ENCODE results near the gene SIRT5.
A peak's percentile ranks its signal among the peaks of the same experiment; 100 is the strongest.

SIRT5 gene

DNA sequence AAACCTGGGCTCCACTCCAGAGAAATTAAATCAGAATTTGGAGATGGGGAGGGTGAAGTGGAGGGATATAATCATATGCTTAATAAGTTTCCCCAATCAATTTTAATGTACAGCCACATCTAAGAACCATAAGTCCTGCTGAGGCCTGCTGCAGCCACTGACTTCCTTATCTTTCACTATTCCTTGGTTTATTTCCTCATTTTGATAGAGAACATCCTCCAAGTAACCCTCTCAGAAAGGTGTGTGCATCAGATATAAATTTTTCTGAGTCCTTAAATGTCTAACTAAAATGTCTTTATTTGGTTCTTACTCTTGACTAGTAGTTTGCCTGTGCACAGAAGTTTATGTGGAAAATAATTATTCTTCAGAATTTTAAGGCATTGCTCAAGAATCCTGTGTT is 23.7 kb upstream of the SIRT5 start:
- no peak for DNase-seq (ENCODE audit: low spot score)

DNA sequence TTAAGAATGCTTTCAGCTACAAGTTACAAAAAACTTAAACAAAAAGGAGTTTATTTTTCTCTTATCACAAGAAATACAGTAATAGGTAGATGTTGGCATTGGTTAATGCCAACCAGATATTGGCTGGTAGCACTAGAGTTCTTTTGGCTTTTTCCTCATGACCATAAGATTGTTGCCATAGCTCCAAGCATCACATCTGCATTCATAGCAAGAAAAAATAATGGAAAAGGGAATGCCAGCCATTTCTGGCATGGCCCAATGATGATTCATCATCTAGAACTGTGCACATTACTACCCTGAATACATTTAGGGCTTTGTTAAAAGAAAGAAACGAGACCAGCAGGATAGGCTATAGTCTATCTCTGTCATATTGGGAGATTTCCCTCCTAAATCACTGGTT is 20.8 kb upstream of the SIRT5 start:
- no peak for DNase-seq (ENCODE audit: low spot score)

DNA sequence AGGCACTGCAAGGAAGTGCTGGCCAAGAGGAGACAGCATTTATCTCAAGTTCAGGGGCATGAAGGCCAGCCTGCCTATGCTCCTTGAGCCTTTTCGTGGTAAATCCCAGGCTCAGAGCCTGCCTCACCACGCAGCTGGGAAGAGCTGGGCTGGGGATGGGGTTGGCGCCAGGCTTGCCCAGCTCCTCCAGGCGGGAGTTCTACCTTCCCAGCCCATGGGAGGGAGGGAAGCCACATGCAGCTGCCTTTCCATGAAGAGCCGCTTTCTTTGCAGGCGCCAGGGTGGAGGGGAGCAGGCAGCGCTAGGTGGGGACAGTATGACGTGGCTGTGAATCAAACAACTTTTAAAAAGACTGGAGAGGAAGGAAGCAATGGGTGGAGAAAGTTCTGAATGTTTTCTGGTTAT is 19.5 kb upstream of the SIRT5 start:
- DNase-seq (ENCODE audit: low spot score): peak; percentile 54

DNA sequence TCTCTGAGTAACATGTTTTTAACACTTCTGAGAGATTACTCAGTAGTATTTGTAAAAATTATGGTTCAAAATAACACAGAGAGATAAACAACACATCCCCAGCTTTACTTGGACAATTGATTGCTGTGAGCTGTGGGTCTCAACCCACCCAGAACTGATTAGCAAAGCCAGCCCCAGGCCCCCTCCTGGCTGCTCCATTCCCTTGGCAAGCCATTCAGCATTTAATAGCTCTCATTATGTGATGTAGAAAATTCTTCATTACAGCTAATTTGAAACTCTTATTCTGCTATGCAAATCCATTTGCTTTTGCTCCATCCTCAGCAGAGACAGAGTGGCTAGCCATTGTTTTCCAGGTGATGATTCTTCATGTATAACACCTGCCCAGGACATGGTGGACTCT is 16.6 kb upstream of the SIRT5 start:
- DNase-seq (ENCODE audit: low spot score): no peak

DNA sequence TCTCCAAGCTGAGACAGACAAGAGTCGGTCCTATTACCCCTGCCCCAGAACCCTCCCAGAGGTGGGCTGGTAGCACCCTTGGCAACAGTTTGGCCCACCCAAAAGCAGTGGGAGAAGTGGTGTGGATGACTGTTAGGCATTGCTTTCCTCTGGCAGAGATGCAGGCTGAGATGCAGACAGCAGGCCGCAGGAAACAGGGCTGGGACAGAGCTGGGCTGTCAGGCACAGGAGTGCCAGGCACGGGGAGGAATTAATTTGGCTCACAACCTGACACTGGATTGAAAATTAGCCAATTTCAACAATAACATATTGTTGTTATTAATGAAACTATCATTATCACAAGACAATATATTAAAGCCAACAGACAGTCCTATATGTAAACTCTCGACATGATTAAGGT is 15.7 kb upstream of the SIRT5 start:
- no peak for DNase-seq (ENCODE audit: low spot score)

DNA sequence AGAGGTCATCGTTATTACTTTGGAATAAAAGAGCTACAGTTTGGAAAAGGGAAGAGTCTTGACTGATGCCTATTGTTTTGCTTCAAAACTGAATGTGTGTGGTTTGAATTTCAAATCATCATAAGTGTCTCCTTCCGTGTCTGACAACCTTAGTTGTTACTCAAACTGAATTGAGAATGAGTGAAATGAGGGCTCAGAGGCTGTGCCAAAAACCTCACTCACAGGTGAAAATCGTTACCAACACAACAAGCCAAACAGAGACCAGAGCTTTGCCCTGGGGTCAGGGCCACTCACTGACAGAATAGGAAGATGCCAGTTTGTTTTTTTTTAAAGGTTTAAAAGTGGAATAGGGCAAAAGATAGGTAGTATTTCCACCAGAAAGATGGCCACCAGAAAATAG is 15.2 kb upstream of the SIRT5 start:
- no peak for DNase-seq (ENCODE audit: low spot score)

DNA sequence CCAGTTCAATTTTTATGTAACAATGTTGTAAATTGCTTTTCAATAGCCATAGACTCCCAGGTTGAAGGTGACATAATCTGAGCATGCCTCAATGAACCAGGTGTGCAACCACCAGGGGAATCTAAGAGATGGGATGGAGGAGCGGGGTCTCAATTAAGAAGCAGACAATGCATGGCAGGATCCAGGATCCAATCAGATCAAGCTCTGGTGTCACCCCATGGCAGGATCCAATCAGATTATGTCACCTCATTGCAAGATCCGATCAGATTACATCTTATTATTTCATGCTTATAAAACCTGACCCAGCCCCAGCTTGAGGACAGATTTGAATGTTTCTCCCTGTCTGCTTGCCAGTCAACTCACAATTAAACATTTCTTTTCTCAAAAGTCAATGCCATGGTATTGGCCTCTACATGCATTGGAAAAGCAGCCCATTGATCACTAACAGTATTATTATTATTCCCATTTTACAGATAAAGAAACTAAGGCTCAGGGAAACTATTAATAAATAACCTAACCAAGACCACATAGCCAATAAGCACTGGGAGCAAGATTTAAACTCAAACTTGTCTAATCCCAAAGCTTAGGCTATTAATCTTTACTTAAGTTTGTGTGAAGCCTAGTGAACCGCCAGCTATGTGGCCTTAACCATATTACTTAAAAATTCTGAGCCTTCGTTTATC is 14.3 kb upstream of the SIRT5 start:
- DNase-seq (ENCODE audit: low spot score): peak; percentile 27

DNA sequence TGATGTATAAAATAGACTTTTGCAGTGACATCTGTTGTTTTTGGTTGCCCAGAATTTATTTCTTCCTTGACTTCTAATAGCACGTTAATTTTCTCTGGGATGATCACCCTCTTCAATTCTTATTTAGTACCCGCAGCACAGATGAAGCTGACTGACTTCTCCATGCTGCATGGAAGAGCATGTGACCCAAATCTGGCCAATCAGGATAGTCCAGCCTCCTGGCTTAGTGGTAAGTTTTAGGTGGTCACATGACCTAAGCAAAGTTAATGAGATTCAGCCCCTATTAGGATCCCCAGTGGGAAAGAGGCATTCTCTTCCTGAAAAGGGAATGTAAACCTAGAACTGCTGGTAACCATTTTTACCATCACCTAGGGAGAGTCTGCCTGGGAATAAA is 13.8 kb upstream of the SIRT5 start:
- peak; percentile 29 for DNase-seq (ENCODE audit: low spot score)

DNA sequence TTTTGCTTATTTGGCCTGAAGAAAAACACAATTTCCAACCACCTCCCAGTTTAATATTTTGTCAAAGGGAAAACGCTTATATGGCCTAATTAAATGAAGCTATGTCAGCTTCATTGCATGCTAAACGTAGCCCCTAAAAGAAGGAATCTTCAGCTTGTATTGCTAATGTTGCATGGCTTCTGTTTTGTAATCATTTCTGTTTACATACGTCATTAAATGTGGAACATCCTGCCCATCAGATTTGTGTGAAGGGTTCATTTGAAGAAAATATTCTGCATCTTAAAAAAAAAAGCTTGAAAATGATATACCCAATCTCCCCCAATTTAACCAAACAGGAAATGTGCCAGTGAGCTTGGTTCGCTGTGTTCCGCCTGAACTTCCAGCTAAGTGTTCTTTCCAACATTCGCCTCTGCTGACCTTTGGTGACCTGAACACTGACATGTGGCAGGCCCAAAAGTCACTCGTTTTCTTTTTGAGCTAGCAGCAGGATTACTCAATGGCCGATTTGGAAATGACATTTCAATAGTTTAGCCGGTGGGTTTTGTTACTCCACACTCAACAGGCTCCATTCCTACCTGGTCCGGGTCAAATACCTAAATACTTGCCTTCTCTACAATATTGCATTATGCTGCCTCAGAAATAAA is 12.7 kb upstream of the SIRT5 start:
- DNase-seq (ENCODE audit: low spot score): no peak

DNA sequence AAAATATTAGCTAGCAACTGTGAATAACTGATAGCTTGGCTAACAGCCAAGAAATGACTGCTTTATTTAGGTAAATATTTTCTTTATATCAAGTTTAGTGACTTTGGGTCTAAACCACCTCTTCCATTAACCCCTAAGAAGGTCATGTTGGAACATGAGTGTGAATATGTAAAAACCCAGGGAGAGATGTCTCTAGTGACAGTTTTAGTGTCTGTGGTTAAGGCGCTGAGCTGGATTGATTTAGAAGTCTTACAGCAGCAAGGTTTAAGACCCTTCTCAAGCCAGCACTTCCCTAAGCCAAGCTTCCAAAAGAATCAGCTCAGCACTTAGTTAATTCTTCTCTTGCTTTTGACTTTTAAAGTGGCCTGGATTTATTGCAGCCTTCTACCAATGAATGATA is 11.4 kb upstream of the SIRT5 start:
- DNase-seq (ENCODE audit: low spot score): no peak

DNA sequence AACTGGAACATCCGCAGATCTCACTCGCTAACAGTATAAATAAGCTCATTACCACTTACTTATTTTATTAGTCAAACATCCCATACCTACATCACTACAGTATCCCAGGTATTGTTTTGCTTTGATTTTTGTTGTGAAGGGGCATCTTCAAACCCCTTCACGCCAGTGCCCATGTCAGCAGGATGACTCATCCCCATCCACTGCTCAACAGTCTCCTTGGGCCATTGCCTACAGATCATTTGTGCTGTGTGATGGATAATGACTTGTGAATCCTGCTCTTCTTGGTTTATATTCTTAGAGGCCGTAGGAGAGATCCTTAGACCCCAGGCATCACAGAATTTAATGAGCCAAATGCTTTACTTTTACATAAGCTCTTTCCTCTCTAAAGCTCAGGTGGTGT is 8.5 kb upstream of the SIRT5 start:
- no peak for DNase-seq (ENCODE audit: low spot score)

DNA sequence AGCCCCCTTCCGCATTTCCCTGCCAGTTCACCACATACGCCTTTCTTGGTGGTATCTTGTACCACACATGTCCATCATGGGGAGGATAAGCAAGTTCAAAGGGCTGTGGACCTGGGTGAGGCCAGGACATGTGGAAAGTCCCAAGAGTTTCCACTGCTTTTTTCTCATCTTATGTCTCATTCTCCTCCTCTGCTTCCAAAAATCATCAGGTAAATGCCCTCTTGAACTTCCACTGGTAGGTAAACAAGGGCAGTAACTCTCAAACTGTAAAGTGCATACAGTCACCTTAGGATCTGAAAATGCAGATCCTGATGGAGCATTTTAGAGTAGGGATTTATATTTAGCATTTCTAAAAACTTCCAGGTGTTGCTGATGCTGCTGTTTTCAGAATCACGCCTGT is 7.9 kb upstream of the SIRT5 start:
- DNase-seq (ENCODE audit: low spot score): no peak

DNA sequence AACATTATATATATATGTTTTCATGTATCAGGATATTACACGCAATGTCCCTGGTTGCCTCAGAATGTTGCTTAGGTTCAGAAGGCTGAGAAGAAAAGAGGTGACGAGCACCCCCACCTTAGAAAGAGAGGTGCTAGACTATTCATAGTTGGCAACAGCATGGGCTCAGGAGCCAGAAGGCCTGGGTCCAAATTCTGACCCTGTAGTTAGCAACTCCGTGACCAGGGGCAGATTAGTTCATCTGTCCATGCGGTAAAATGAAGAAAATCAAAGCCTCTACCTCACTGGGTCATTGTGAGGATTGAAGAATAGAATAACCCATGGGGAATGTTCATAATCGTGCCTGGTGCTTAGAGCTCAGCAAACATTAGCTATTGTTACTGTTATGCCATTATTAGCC is 5.4 kb upstream of the SIRT5 start:
- no peak for DNase-seq (ENCODE audit: low spot score)

DNA sequence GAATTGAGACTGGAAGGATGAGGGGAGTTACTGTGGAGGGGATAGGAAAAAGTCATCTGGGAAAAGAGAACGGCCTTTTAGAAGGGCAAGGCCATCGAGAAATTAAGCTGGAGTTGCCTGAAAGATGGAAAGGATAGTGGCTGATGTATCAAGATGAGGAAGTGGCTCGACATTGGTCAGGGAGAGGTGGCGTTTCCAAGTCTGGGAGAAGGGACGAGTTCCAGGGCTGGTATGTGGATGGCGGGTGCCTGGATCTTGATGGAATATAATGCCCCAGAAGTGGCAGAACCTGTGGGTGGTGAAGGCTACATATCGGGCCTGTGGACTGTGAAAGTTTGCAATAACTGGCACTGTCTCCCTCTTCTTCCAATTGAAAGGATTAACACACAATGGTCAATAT is 2.2 kb upstream of the SIRT5 start:
- no peak for DNase-seq (ENCODE audit: low spot score)

DNA sequence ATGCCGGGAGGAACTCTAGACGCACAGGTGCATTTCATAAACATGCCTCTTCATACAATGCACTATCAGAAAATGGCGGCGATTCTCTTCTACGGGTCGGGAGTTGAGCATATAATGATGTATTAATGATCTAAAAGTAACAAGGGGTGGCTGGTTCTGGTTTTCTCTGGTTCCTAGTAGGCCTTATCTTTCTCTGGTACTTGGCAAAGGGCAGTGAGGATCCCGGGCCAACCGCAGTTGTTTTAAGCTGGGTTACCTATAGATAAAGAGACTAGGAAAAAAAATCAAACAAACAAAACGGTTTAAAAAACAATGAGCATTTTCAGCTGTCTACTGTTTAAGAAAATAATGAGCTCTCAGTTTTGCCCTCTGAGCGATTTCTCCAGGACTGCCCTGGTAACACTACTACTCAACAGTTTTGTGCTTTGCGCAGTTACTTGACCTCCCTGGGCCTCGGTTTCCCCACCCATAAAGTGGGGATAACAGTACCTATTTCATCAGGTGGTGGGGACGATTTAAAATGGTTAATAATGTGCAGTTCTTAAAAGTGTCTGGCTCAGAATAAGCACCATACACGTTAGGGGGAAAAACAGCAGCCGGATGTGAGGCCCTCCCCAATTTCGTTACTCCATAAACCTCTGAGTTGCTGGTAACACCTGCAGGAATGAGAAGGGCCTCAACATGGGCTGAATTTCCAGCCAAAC is 1.3 kb upstream of the SIRT5 start:
- no peak for DNase-seq (ENCODE audit: low spot score)

DNA sequence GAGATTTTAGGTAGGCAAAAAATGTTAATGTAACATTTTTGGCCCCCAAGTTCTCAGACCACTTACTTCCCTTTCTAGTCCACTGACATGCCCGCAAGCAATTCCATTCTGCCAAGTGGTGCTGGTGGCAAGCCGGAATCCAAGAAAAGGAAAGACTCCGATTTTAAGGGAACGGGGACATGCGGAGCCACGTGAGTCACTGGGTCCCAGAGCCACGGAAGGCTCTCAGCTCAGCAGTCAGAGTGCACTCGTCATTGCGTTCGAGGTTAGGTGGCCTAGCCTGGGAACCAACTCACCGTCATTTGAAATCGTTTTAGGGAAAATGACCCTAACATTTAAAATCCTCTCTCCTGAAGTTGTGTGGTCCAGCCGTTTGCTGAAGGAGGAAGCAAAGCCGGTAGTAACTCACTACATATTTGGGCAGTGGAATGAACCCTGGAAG is 711 bp upstream of the SIRT5 start:
- peak; percentile 31 for DNase-seq (ENCODE audit: low spot score)

DNA sequence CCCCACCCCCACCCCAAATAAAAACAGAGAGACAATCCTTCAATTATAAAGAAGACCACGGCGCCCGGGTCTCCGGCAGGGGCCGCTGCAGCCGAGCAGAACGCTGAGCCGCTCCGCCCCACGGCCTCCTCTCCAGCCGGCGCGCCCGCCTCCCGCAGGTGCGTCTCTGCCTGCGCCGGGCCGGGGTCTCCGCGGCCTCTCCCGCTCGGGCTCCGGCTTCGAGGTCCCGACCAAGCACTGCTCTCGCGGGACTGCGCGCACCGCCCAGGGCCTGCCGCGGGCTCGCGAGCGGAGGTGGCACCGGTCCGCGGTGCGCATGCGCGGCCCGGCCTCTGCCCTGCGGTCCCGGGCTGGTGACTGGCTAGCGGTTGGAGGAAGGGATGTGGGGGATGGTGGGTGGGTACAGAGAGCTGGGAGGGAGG is 241 bp upstream of the SIRT5 start:
- peak; percentile 95 for DNase-seq (ENCODE audit: low spot score)

DNA sequence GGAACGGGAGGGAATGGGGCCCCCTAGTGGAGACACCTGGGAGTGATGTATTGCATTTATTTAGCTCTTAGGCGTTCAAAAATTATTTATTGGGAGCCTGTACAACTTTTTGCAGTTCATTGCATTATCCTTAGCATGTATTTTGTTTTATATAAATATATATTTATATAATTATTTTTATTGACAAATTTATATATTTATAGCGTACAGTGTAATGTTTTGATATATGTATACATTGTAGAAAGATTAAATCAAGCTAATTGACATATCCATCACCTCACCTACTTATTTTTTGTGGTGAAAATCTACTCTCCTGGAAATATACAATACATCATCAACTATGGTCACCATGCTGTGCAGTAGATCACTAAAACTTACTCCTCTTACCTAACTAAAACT is 975 bp downstream of the SIRT5 start:
- no peak for DNase-seq (ENCODE audit: low spot score)

DNA sequence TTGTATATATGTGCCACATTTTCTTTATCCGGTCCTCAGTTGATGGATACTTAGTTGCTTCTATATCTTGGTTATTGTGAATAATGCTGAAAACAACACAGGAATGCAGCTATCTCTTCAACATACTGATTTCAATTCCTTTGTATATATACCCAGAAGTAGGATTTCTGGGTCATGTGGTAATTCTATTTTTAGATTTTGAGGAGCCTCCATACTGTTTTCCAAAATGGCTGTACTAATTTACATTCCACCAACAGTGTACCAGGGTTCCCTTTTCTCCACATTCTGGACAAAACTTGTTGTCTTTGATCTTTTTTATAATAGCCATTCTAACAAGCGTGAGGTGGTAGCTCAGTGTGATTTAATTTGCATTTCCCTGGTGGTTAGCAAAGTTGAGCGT is 1.6 kb downstream of the SIRT5 start:
- DNase-seq (ENCODE audit: low spot score): no peak

DNA sequence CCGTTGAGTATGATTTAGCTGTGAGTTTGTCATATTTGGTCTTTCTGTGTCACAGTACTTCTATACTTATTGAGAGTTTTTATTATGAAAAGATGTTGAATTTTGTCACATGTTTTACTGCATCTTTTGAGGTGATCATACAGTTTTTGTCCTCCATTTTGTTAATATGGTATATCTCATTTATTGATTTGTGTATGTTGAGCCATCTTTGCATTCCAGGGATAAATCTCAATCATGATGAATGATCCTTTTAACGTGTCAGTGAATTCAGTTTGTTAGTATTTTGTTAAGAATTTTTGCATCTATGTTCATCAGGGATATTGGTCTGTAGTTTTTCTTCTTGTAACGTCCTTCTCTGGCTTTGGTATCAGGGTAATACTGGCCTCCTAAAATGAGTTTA is 3.5 kb downstream of the SIRT5 start:
- DNase-seq (ENCODE audit: low spot score): no peak

DNA sequence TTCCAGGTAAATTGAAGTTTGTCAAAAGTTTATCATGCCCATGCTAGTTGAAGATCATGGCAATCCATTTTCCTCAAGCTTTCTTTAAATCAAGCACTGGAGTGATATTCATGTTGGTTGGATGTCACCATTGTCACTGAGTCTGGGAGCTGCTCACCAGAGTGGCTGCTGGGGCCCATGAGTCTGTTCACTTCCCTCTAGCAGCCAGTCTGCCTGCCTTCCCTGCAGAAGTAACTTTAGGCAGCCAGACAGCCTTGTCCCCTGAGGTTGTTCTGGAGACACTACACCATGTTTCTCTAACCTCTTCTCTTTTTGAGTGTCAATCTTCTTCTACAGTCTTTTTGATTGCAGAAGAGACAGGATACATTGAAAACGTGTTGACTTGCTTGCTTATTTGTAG is 5.5 kb downstream of the SIRT5 start:
- no peak for DNase-seq (ENCODE audit: low spot score)

DNA sequence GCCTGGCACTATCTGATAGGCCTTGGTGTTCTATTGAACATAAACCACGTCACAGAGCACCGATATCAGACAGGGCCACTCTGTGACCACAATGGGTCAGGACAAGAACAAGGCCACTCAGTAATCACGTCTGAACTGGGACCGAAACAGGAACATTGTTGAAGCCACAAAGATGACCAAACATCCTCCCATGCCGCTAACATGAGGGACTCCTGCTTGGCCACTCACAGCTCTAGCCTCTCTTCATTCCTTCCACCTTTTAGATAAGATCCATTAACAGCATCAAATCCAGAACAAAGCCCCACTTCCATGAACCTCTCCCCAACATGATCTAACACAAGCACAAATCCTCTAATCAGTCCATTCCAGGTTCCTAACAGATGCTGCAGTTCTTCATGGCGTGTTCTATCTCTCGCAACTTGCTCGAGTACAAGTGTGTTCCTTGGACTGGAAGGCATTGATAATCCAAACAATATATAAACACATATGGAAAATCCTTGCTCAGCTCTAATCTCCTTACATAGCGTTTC is 7.4 kb downstream of the SIRT5 start:
- no peak for DNase-seq (ENCODE audit: low spot score)
